H1 (cell line): ENCODE data around the gene TTF1. TPM values are rescaled to one million over a fixed set of nuclear protein-coding genes. Genes with fewer than 3 reads are reported as not detected.

Experiments used
- BACH1 ChIP-seq: IDR thresholded peaks from 2 replicates; pipeline ENCODE4 v1.6.1; 2012; ENCODE audit warnings: low read length, improper control_type of control experiment
- EZH2 ChIP-seq: fragments of 200-600 bp; sonication (generic); IDR thresholded peaks from 2 replicates; pipeline ENCODE4 v1.7.1; 2012; ENCODE audit warnings: low read depth, mild to moderate bottlenecking, moderate library complexity, low read length, inconsistent platforms; ENCODE audit not compliant: severe bottlenecking
- RAD21 ChIP-seq, 2 experiments: IDR thresholded peaks in 1 of 2; conservative IDR thresholded peaks in 1 of 2; 2 replicates each; pipeline ENCODE4 v1.6.1; 2011; ENCODE audit warnings: low read depth in 2 of 2, low read length in 2 of 2, improper control_type of control experiment in 1 of 2, inconsistent platforms in 1 of 2, mild to moderate bottlenecking in 1 of 2, moderate library complexity in 1 of 2
- polyA plus RNA-seq, 7 experiments: library from polyadenylated mRNA; depleted of rRNA in 3 of 7; stranded (reverse) in 5 of 7; unstranded in 2 of 7; fragments of >200 nt in 5 of 7; fragments of 200-250 nt in 2 of 7; gene quantifications; 1 replicate in 5 of 7; 2 replicates in 1 of 7; 4 replicates in 1 of 7; pipeline versions ENCODE4 v1.2.1 to v1.2.3, GENCODE V29; 2011 to 2013; ENCODE audit warnings: missing spikeins in 2 of 7, mixed read lengths in 2 of 7
- total RNA-seq: library from RNA; stranded (reverse); fragmentation: NEBNext Ultra II Directional; extraction: Animal tissue kit (Norgen Biotek cat#: 25700); gene quantifications from 2 replicates; pipeline ENCODE4 v1.2.1, GENCODE V29; 2021

TTF1 gene
- total and polyA plus RNA-seq, 2 of the 8 experiments (the other 6 are each of a cell fraction or from before 2014, with no cell fraction given) = 7.8 to 22.2 TPM

DNA sequence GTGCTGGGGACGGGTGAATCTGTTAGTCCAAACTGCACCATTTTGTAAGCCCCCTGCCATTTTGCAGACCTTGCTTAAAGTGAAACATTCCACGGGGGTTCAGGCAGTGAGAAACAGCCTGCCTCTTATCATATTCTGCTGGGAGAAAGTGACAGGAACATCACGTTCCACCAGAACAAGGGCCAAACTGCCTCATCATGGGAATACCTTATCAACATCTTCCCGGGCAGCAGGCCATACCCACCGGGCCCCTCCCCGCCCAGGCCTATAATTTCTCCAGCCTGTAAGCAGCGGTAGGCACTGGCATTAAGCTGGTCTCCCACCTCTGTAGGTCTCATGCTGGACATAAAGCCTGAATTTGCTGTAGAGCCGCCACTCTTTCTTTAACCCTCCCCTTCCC is 1.9 kb upstream of the TTF1 start (continued):
- TF ChIP-seq RAD21 (IDR thresholded peaks at IDR 0.05 in 1 of 2, conservative IDR thresholded peaks at IDR 0.05 in 1 of 2; ENCODE audit: low read depth in 2 of 2, low read length in 2 of 2) (no peak), BACH1 (no peak), EZH2 (no peak)
